GM10266 (cell line): ENCODE results near the gene BRWD1.

Experiments used
- DNase-seq: peaks from one replicate; pipeline ENCODE4 v3.0.0; 2012; ENCODE audit errors: extremely low spot score
- CTCF ChIP-seq: IDR thresholded peaks from 2 replicates; pipeline ENCODE4 v1.5.1; 2012; ENCODE audit warnings: mild to moderate bottlenecking, low read depth; ENCODE audit not compliant: control insufficient read depth, insufficient read depth; ENCODE audit errors: missing control alignments

The BRWD1 gene

GRCh38 chr21:39313571-39314142 lies at the start of gene BRWD1:
TSS of gene BRWD1 (minus strand) at chr21:39313632. CDS start at chr21:39313491, 141 bp downstream.
- peak; percentile 19 for TF ChIP-seq CTCF
- DNase-seq: peak; percentile 88

GRCh38 chr21:39362733-39363132 lies 49.3 kb upstream of the BRWD1 start:
- DNase-seq: no peak
- TF ChIP-seq CTCF: no peak

GRCh38 chr21:39359382-39359781 lies 46.0 kb upstream of the BRWD1 start:
- DNase-seq: no peak
- TF ChIP-seq CTCF: no peak

- no peak for DNase-seq
- no peak for TF ChIP-seq CTCF
Measured at GRCh38 chr21:39353295-39353694, 39.9 kb upstream of the BRWD1 start.

- no peak for TF ChIP-seq CTCF
- no peak for DNase-seq
Measured at GRCh38 chr21:39350094-39351005, 36.9 kb upstream of the BRWD1 start.

- DNase-seq: no peak
- no peak for TF ChIP-seq CTCF
Measured at GRCh38 chr21:39349211-39350093, 36.0 kb upstream of the BRWD1 start.
